NCI-H2107 treated with DMSO at 0.1 percent for 48 hours (cell line): Measurements from ENCODE around the gene SYNE2.
"Not testable (repeated sequence)": the region's sequence is repeated elsewhere in the genome, so short reads cannot be mapped to it uniquely, and the experiment has no call there.

Source experiments
- DNase-seq: peaks from one replicate; lab custom pipeline; 2025; ENCODE audit not compliant: unreplicated experiment; lab: John Stamatoyannopoulos, UW

Gene SYNE2

DNA sequence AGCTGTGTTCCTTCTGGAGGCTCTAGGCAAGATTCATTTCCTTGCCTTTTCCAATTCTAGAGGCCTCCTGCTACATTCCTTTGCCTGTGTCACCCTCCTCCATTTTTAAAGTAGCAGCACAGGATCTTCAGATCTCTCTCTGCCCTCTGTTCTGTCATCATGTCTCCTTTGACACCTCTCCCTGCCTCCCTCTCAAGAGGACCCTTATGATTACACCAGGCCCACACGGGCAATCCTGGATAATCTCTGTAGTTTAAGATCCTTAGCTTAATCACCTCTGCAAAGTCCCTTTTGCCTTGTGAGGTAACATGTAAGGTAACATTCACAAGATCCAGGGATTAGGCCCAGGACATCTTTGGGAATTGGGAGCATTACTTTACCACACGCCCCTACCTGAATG, 155.2 kb downstream of the SYNE2 start:
- no peak for DNase-seq

GRCh38 chr14:64012003-64012402, 159.2 kb downstream of the SYNE2 start:
- DNase-seq: no peak

DNA sequence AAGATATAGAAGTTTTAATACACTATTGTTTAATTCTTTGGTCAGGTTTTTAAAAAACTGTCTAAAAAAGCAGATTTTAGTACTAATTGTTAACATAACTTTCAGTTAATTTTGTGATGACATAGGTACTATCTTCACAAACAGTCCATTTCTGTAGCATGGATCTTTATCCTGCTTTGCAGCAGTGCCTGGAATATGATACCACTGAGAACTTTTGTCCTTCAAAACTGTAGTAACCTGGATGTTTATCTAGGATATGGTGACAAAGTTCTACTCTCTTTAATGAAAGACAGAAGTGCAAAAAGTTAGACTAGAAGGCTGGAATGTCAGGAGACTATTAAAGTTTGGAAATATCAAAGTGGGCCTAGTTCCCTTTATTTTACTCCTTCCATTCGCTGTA, 159.9 kb downstream of the SYNE2 start:
- DNase-seq: no peak

DNA sequence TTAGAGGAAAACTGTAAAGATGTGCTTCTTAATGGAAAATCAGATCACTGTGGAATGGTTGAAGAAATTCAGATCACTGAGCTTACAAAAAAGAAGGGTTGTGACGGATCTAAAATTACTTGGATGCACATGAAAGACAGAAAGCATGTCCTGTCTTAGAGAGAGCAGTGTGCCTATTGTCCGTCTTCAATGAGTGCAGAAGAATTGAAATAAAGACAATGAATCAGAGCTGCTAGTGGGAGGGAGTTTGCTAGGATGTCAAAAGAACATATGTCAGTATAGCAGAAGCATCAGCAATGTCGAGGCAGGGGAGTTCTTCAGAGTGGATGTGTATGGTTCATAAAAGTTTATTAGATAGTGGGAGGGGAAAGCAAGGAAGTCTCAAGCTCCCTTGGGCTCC, 172.7 kb downstream of the SYNE2 start:
- no peak for DNase-seq

DNA sequence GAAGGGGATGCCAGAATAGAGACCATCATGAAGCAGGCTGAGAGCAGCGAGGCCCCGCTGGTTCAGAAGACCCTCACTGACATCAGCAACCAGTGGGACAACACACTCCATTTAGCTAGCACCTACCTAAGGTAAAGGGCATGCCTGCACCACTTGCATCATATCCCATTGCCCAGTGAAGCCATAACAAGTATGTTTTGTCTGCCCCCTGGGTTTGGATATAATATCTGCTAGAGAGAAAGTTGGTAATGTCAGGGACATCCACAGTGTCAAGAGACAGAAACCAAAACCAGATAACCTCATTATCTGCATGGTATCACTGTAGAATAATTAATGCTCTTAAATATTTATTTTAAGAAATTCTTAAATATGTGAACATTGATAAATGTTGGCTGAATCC, 173.8 kb downstream of the SYNE2 start:
- DNase-seq: no peak

GRCh38 chr14:64035143-64035542, 182.3 kb downstream of the SYNE2 start:
- no peak for DNase-seq

GRCh38 chr14:64037869-64038745, 185.3 kb downstream of the SYNE2 start:
- DNase-seq: not testable (repeated sequence)

DNA sequence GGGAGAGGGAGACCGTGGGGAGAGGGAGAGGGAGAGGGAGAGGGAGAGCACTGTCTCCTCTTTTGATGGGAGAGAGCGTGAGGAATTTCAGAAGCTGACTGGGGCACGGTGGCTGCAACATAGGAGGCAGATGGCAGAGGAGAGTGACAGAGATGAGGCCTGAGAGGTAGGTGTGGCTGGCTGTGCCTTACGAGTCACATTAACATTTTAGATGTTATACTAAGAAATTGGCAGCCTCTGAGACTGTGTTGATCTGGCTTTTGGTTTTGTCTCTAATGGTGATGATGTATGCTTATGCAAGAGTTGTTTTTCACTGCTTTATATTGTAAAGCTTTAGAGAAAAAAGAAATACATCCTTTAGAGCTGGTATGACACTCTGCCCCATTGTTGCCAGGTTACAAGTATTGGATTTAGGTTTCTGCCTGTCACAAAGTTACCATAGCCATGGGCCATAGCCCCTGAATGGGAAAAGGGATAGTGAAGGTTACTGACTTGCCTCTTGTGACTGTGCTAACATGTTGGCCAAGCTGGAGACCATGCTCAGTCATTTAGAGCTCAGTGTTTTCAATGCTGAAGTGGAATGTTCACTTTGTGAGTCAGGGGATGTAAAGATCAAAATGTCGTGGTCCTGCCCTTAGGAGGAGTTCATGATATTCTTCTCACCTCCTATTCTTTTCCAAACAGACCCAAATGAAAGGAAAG, 186.2 kb downstream of the SYNE2 start:
- DNase-seq: no peak

- no peak for DNase-seq
Observed at GRCh38 chr14:64040044-64040443, 187.2 kb downstream of the SYNE2 start.

DNA sequence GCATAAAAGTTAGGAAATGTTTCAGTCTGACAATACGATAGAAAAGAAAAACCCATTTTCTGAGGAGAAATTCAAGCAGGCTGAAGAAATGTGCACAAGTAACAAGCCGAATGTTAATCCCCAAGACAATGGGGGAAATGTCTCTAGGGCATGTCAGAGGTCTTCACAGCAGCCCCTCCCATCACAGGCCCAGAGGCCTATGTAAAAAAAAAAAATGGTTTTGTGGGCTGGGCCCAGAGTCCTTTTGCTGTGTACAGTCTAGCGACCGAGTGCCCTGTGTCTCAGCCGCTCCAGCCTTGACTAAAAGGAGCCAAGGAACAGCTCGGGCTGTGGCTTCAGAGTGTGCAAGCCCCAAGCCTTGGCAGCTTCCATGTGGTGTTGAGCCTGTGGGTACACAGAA, 190.5 kb downstream of the SYNE2 start:
- not testable (repeated sequence) for DNase-seq

DNA sequence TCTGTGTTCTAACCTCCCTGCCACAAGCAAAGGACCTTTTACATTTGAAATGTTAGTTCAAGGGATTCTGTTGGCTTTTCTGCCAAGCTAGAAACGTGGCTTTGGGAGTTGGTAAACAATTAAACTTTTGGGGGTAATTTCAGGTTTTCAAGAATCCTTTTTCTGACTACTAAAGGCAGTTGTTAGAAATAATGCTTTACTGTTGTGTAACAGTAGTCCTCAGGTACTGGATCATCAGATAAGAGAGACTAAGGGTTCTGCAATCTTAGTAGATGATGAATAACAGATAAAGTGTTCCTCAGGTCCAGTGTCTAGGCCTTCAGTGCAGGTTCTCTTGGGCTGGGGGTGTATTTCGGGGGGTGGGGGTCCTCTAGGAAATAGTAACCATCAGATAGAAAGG, 192.3 kb downstream of the SYNE2 start:
- DNase-seq: no peak

DNA sequence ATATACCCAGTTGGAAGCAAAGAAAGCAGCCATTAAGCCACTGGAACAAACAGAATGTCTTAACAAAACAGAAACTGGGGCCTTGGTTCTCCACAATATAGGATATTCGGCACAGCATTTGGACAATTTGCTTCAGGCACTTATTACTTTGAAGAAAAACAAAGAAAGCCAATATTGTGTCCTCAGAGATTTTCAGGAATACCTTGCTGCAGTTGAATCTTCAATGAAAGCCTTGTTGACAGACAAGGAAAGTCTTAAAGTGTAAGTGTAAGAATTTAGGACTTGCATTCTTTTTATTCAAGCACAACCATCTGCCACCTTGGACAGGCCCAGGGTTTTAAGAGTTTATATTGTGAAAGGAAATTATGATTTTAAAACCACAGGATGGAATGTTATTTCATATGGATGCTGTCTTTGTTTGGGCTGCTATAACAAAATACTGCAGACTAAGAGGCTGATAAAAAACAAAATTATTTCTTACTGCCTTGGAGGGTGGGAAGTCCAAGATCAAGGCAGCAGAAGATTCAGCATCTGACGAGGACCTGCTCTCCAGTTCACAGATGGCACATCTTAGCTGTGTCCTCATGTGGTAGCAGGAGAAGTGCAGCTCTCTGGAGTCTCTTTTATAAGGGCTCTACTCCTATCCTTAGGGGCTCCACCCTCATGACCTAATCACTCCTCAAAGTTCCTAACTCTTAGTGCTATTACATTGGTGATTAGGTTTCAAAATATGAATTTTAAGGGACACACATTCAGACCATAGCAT, 197.0 kb downstream of the SYNE2 start:
- DNase-seq: no peak

DNA sequence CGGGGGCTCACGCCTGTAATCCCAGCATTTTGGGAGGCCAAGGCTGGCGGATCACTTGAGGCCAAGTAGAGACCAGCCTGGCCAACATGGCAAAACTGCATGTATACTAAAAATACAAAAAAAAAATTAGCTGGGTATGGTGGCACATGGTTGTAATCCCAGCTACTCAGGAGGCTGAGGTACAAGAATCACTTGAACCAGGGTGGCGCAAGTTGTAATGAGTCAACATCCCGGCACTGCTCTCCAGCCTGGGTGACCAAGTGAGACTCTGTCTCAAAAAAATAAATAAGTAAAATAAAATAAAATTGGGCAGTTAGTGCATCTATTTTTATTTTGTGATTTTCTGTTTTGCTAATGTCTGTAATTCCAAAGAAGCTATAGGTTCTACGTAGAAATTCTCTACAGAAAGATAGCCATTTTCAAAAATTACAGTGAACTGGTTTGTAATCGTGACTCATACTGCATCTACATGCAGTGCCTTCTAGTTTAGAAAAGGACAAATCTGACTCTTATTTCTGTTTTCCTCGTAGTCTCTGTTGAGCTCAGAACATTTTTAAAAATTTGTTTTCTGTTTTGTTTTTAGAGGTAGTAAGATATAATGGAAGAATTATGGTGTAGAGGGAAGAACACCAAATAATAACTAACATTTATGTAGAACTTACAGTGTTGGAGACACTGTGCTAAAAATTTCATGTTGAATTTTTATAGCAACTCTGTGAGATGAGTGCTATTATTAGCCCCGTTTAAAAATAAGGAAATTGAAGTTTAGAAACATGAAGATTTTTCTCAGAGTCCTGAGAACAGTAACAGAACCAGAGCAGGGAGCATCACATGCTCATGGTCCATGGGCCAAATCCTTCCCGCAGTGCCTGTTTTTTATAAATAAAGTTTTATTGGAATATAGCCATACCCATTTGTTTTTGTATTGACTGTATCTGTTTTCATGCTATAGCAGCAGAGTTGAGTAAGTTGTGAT, 201.2 kb downstream of the SYNE2 start:
- DNase-seq: no peak

- no peak for DNase-seq
Observed at GRCh38 chr14:64059454-64060198, 206.8 kb downstream of the SYNE2 start.

DNA sequence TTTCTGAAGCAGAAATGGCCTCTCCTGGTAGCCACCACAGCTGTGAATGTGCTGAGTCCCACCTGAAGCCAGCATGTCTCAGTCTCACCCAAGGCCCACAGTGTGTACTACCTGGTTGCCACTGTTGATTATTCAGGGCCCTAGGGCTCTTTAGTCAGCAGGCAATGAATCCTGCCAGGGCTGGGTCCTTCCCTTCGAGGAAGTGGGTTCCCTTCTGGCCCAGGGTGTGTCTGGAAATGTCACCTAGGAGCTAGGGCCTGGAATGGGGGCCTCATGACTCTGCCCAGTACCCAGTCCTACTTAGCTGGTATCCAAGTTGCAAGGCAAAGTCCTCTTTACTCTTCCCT, 207.4 kb downstream of the SYNE2 start:
- no peak for DNase-seq

- DNase-seq: peak; percentile 15
Observed at GRCh38 chr14:64060648-64061096, 207.9 kb downstream of the SYNE2 start.

GRCh38 chr14:64061115-64061514, 208.3 kb downstream of the SYNE2 start:
- no peak for DNase-seq

GRCh38 chr14:64061706-64062105, 208.9 kb downstream of the SYNE2 start:
- no peak for DNase-seq

GRCh38 chr14:64062381-64063115, 209.7 kb downstream of the SYNE2 start:
- no peak for DNase-seq
